GM18861 (cell line): ENCODE data around the gene STOM.
"Not testable (repeated sequence)": the region's sequence is repeated elsewhere in the genome, so short reads cannot be mapped to it uniquely, and the experiment has no call there.

Experiments used
- ATAC-seq: cut with Tn5 transposase; IDR thresholded peaks from one replicate; pipeline ENCODE4 v1.9.1; 2021; ENCODE audit not compliant: unreplicated experiment

The STOM gene, protein sequence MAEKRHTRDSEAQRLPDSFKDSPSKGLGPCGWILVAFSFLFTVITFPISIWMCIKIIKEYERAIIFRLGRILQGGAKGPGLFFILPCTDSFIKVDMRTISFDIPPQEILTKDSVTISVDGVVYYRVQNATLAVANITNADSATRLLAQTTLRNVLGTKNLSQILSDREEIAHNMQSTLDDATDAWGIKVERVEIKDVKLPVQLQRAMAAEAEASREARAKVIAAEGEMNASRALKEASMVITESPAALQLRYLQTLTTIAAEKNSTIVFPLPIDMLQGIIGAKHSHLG

GRCh38 chr9:121369595-121370265 is at the start of gene STOM:
STOM (minus strand) TSS chr9:121370250; CDS start chr9:121370187, 63 bp downstream.
- peak; percentile 33 for ATAC-seq

DNA sequence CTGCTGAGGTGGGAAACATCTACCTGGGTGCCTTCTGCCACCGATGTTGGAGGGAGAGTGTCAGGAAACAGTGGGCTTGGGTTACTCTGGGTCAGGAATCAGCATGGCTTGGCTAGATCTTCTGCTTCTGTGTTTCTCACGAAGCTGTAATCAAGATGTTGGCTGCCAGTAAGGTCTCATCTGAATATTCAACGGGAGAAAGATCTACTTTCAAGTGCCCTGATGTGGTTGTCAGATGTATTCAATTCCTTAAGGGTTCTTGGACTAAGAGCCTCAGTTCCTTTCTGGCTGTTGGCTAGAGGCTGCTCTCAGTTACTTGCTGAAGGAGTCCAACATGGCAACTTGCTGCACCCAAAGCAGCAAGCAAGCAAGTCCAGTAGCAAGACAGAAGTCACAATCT is 41.9 kb upstream of the STOM start:
- no peak for ATAC-seq

GRCh38 chr9:121405899-121406298 is 35.8 kb upstream of the STOM start:
- ATAC-seq: no peak

GRCh38 chr9:121404906-121405305 is 34.9 kb upstream of the STOM start:
- no peak for ATAC-seq

DNA sequence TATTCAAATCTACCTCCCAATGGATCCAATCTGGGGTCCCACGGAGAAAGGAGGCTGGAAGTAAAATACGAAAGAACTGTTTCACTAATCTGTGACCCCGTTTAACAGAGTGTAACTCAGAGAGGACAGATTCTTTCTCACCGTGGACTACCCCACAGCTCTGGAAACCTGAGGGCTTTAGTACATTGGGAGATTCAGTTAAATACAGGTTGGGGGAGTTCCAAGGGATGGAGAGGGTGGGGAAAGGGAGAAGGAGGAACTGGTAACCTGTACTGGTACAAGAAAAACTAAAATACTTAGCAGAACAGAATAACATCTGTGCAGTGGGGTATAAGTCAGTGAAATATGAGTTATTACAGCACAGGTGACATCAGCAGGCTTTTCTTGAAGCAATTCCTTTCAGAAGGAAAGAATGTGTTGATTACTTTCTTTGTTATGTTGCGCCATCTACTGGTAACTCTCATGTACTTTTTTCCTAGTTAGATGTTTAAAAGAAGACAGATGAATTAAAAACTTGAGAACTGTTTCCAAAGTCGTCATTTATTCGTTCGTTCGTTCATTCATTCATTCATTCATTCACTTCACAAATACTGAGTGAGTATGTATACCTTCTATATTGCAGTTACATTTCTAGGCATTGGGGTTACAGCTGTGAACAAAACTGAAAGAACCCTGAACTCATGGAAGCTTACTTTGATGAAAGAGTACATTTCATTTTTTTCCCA is 30.0 kb upstream of the STOM start:
- no peak for ATAC-seq

- no peak for ATAC-seq
Observed at GRCh38 chr9:121399126-121399882, 29.3 kb upstream of the STOM start.

GRCh38 chr9:121398374-121398773 is 28.3 kb upstream of the STOM start:
- ATAC-seq: no peak

GRCh38 chr9:121397277-121397676 is 27.2 kb upstream of the STOM start:
- ATAC-seq: not testable (repeated sequence)

- ATAC-seq: no peak
Observed at GRCh38 chr9:121395558-121395957, 25.5 kb upstream of the STOM start.

DNA sequence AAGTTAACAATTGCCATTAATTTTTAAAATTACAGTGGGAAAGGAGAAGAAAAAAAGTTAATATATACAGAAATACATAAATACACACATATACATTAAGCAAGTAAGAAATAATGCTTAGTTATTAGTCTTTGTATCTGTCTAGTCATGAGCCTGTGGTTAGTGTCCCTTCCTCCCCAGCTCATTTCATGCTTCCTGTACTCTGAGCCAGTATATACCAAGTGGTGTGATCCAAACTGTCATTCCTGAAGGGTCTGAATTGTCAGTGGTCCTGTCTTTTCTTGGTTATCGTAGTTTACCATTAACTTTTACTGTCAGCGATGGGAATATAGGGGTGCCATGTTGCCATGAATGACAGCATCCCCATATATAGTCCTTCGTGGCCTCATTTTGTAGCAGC is 24.2 kb upstream of the STOM start:
- ATAC-seq: no peak

- no peak for ATAC-seq
Observed at GRCh38 chr9:121393318-121393717, 23.3 kb upstream of the STOM start.

GRCh38 chr9:121390372-121390771 is 20.3 kb upstream of the STOM start:
- no peak for ATAC-seq

DNA sequence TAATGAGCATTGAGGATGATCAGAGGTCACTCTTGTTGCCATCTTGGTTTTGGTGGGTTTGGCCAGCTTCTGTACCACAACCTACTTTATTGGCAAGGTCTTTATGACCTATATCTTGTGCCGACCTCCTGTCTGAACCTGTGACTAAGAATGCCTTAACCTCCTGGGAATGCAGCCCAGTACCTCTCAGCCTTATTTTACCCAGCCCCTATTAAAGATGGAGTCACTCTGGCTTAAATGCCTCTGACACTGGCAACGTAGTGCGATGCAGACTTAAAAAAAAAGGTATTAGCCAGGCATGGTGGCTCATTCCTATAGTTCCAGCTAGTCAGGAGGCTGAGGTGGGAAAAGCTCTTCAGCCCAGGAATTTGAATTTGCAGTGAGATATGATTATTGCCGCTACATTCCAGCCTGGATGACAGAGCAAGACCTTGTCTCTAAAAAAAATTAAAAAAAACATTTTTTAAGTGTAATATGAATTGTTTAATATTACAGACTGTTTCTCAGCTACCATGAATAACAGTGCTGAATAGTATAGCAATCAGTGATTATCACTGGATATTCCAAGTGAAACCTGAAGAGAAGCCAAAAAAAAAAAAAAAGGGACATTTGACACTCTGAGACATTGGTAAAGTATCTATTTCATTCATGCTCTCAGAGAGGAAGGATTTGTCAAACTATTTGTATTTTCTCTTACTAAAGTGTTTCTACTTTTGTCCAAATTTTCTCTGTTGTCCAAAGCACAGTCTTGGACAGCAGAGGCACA is 18.3 kb upstream of the STOM start:
- ATAC-seq: no peak

DNA sequence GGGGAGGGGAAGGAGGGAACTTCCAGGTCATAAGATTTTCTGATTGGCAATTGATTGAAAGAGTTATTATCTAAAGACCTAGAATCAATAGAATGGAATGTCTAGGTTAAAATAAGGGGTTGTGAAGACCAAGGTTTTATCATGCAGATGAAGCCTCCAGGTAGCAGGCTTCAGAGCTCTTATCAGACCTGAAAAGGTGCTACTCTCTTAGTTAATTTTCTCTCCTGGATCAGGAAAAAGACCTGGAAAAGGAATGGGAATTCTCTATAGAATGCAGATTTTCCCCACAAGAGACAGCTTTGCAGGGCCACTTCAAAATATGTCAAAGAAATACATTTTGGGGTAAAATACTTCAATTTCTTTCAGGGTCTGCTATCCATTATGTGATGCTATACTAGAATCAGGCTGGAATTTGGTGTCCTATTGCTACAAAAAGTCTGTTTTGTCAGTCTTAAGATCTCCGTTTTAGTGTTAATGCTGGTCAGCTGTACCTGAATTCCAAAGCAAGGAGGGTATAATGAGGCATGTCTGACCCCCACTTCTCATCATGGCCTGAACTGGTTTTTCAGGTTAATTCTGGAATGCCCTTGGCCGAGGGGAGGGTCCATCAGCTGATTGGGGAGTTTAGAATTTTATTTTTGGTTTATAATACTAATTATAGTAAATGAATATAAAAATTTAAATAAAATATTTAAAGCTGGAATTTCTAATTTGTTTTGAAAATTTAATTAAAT is 16.6 kb upstream of the STOM start:
- ATAC-seq: no peak

- no peak for ATAC-seq
Observed at GRCh38 chr9:121383715-121384114, 13.7 kb upstream of the STOM start.

- ATAC-seq: no peak
Observed at GRCh38 chr9:121380846-121381245, 10.8 kb upstream of the STOM start.

DNA sequence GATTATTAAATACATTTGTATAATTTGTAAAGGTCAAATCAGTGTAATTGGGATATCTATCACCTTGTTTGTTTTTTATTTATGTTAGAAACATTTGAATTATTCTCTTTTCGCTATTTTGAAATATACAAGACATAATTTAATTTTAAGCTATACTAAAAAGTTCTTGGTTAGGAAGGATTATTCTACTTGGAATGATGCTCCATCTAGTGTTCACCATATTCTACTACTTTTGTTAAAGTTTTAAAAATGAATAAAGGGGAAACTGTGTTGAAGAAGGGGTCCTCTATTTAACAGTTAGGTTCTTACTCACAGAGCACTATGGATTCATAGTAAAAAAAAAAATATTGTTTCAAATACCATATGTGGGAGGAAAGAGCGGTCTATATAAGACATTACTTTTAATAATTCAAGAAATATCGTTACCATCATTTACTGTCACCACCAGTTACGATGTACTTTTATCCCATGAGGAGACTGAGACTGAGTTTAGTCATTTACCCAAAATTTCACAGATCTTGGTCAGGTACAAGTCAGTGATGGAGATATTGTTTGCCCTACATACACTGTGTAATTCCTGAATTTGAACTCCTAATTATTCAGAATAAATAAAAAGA is 6.3 kb upstream of the STOM start:
- no peak for ATAC-seq

DNA sequence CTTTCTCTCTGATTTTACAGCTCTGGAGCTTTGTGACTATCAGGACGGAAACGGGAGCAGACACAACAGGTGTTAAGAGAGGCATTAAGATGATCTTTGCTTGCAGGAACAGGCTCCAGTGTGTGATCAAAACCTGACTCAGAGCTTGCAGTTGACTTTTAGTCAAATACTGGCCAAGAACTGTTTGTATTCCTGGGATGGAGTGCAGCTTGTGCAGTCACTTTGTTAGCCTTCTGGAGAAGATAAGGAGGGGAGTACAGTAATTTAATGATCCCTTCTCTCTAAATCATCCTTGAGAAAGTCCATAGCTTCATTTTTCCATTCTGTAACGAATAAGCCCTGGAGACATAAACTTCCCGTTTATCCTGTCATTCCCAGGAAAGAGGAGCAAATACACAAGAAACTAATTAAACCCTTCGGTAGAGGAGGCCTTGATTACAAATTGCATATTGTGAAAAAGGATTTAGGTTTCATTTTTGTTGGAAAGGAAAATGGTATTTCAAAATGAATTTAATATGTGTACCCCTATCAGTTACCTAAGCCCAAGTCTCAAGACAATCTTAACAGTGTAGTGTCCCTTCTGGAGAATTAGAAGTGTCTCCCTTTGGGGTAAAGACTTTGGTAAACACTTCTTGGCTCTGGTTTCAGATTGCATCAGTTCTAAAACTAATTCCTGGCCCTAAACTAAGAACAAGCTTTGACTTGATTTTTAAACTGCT is 3.1 kb upstream of the STOM start:
- ATAC-seq: no peak
